Hepatocyte (in vitro differentiated cells): ENCODE results near the gene ZBTB21. TPM values are rescaled to one million over a fixed set of nuclear protein-coding genes. Genes with fewer than 3 reads are reported as not detected.

Experiments
- DNase-seq: peaks from one replicate; pipeline ENCODE4 v3.0.0-alpha.2; 2016; ENCODE audit warnings: low spot score
- H2AFZ ChIP-seq: fragments of 200-600 bp; sonication (generic); 2 replicates; pipeline ENCODE4 v1.6.0; 2016; ENCODE audit warnings: antibody characterized with exemption, mild to moderate bottlenecking
- H3K27ac ChIP-seq: fragments of 200-600 bp; sonication (generic); 2 replicates; pipeline ENCODE4 v1.5.1; 2016; ENCODE audit warnings: mild to moderate bottlenecking
- H3K27me3 ChIP-seq: fragments of 200-600 bp; sonication (generic); 2 replicates; pipeline ENCODE4 v1.6.1; 2016
- H3K36me3 ChIP-seq: fragments of 200-600 bp; sonication (generic); replicated peaks from 2 replicates; pipeline ENCODE4 v1.5.1; 2016; ENCODE audit warnings: low read depth; ENCODE audit not compliant: insufficient read depth
- H3K4me1 ChIP-seq: fragments of 200-600 bp; sonication (generic); 2 replicates; pipeline ENCODE4 v1.5.1; 2016; ENCODE audit warnings: mild to moderate bottlenecking, moderate library complexity; ENCODE audit not compliant: insufficient read depth
- H3K4me2 ChIP-seq: fragments of 200-600 bp; sonication (generic); 2 replicates; pipeline ENCODE4 v1.6.0; 2016
- H3K4me3 ChIP-seq: fragments of 200-600 bp; sonication (generic); 2 replicates; pipeline ENCODE4 v1.5.1; 2016; ENCODE audit warnings: mild to moderate bottlenecking
- H3K79me2 ChIP-seq: fragments of 200-600 bp; sonication (generic); 2 replicates; pipeline ENCODE4 v1.6.0; 2017; ENCODE audit warnings: mild to moderate bottlenecking
- H3K9me2 ChIP-seq: fragments of 200-600 bp; sonication (generic); replicated peaks from 2 replicates; pipeline ENCODE4 v1.6.0; 2017; ENCODE audit warnings: mild to moderate bottlenecking; ENCODE audit not compliant: insufficient read depth
- H3K9me3 ChIP-seq: fragments of 200-600 bp; sonication (generic); 2 replicates; pipeline ENCODE4 v1.5.1; 2016; ENCODE audit warnings: low read depth, mild to moderate bottlenecking
- H4K20me1 ChIP-seq: fragments of 200-600 bp; sonication (generic); 2 replicates; pipeline ENCODE4 v1.6.0; 2016; ENCODE audit warnings: mild to moderate bottlenecking; ENCODE audit not compliant: insufficient read depth, poor library complexity, severe bottlenecking
- CTCF ChIP-seq: fragments of 200-600 bp; sonication (generic); IDR thresholded peaks from 2 replicates; pipeline ENCODE4 v1.5.1; 2016; ENCODE audit warnings: antibody characterized with exemption, mild to moderate bottlenecking; ENCODE audit not compliant: poor library complexity
- EZH2 ChIP-seq: fragments of 200-600 bp; sonication (generic); IDR thresholded peaks from 2 replicates; pipeline ENCODE4 v1.6.1; 2016; ENCODE audit warnings: antibody characterized with exemption, mild to moderate bottlenecking, borderline replicate concordance
- EZH2phosphoT487 ChIP-seq: fragments of 200-600 bp; sonication (generic); IDR thresholded peaks from one replicate; pipeline ENCODE4 v1.6.1; 2018; ENCODE audit warnings: antibody characterized with exemption, mild to moderate bottlenecking, low read depth, moderate library complexity; ENCODE audit not compliant: unreplicated experiment, severe bottlenecking
- WGBS: methylation state at CpG from one replicate; pipeline ENCODE4 v1.1.6; 2016; ENCODE audit warnings: low lambda C conversion rate; ENCODE audit errors: missing lambda C conversion rate; 5-methylcytosine and 5-hydroxymethylcytosine counted together
- polyA plus RNA-seq: library from polyadenylated mRNA; unstranded; fragments of >200 nt; fragmentation: Nextera tagmentation; extraction: Ambion mirVana; gene quantifications from 2 replicates; pipeline ENCODE4 v1.2.1, GENCODE V29; 2016
- total RNA-seq: library from RNA; depleted of rRNA; stranded (reverse); fragments of >200 nt; gene quantifications from 2 replicates; pipeline ENCODE4 v1.2.3, GENCODE V29; 2014

Gene ZBTB21
- total and polyA plus RNA-seq, 2 experiments from 2014 or later = 6.0 to 21.5 TPM

GRCh38 chr21:42003051-42003461, 7.1 kb downstream of the ZBTB21 start:
- Histone ChIP-seq H3K27me3 (no peaks in the 10 kb centered on the region), H3K4me1 (no peaks in the 10 kb centered on the region), H3K9me3 (no peaks in the 10 kb centered on the region), H3K4me2 (no peak overlapping the region), H3K36me3 (no peaks in the 10 kb centered on the region), H3K4me3 (no peak overlapping the region), H4K20me1 (peaks cover 10% of the 10 kb centered on the region), H2AFZ (no peak overlapping the region), H3K9me2 (no peaks in the 10 kb centered on the region), H3K79me2 (peaks cover 69% of the 10 kb centered on the region), H3K27ac (peak overlapping the region; percentile 51)
- WGBS = 84% methylated on average over 4 of the region's 4 CpGs
- DNase-seq = no peak
- TF ChIP-seq EZH2 (no peak), EZH2phosphoT487 (no peak), CTCF (no peak)

DNA sequence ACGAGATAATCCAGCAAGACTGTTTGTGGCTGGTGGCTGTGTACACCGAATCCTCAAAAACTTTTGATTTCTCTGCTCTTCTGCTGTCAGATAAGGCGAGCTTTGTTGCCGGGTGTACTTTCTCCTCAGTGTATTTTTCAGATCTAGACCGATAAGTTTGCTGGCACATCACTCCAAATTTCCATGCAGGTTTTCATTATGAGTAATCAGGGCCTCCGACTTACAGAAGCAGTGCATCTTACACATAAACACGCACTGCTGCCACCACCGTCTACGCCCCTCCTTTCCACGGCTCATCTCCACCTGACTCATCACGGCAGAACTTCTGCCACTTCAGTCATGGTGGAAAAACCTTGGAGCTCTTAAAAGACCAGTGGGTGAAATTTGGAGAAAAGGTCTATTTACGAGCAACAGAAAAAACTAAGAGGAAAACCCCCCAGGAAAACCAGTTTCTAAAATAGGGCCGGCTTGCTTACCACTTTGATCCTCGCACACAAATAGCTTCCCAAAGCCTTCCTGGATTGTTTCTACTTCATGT, 7.7 kb downstream of the ZBTB21 start:
- Histone ChIP-seq H3K9me3 (no peaks in the 10 kb centered on the region), H3K4me3 (no peak overlapping the region), H3K27ac (peak overlapping the region; percentile 51), H4K20me1 (peaks cover 10% of the 10 kb centered on the region), H3K9me2 (no peaks in the 10 kb centered on the region), H3K27me3 (no peaks in the 10 kb centered on the region), H3K36me3 (no peaks in the 10 kb centered on the region), H2AFZ (no peak overlapping the region), H3K4me2 (no peak overlapping the region), H3K79me2 (peaks cover 64% of the 10 kb centered on the region), H3K4me1 (no peaks in the 10 kb centered on the region)
- TF ChIP-seq EZH2 (no peak), EZH2phosphoT487 (no peak), CTCF (no peak)
- peak; percentile 37 for DNase-seq
- 91% methylated on average over 14 of the region's 14 CpGs for WGBS

GRCh38 chr21:42001781-42002180, 8.4 kb downstream of the ZBTB21 start:
- Histone ChIP-seq H3K27ac (no peak overlapping the region), H3K79me2 (peaks cover 57% of the 10 kb centered on the region), H3K4me2 (no peak overlapping the region), H3K9me2 (no peaks in the 10 kb centered on the region), H3K9me3 (no peaks in the 10 kb centered on the region), H3K36me3 (no peaks in the 10 kb centered on the region), H2AFZ (no peak overlapping the region), H3K4me1 (no peaks in the 10 kb centered on the region), H4K20me1 (peaks cover 10% of the 10 kb centered on the region), H3K4me3 (no peak overlapping the region), H3K27me3 (no peaks in the 10 kb centered on the region)
- TF ChIP-seq EZH2phosphoT487 (no peak), CTCF (no peak), EZH2 (no peak)
- DNase-seq = no peak
- 96% methylated on average over 2 of the region's 2 CpGs for WGBS

- no peak overlapping the region for H3K27ac ChIP-seq
- H3K79me2 ChIP-seq = peaks cover 48% of the 10 kb centered on the region
Observed at GRCh38 chr21:42000908-42001307, 9.3 kb downstream of the ZBTB21 start.

More at GRCh38 chr21:42000908-42001307, 9.3 kb downstream of the ZBTB21 start:
- H3K4me3 ChIP-seq = no peak overlapping the region
- H3K9me2 ChIP-seq = no peaks in the 10 kb centered on the region
- H3K9me3 ChIP-seq = no peaks in the 10 kb centered on the region
- no peaks in the 10 kb centered on the region for H3K4me1 ChIP-seq
- H3K27me3 ChIP-seq = no peaks in the 10 kb centered on the region
- no peak overlapping the region for H2AFZ ChIP-seq
- TF ChIP-seq CTCF (no peak), EZH2 (no peak), EZH2phosphoT487 (no peak)
- 96% methylated on average over 4 of the region's 4 CpGs for WGBS
- no peaks in the 10 kb centered on the region for H3K36me3 ChIP-seq
- H4K20me1 ChIP-seq = peaks cover 10% of the 10 kb centered on the region
- H3K4me2 ChIP-seq = no peak overlapping the region
- DNase-seq = no peak
